Measurements from ENCODE around the gene LHPP.
A peak's percentile ranks its signal among the peaks of the same experiment; 100 is the strongest.

LHPP gene

GRCh38 chr10:124616040-124616835 is 154.6 kb downstream of the LHPP start:
- DNase-seq (ENCODE audit: low read depth): no peak
- TF ChIP-seq CTCF (conservative IDR thresholded peaks at IDR 0.05; ENCODE audit: low read depth, low read length): no peak
- H3K4me3 ChIP-seq (ENCODE audit: low read depth, low read length): no peak overlapping the region

- DNase-seq (ENCODE audit: low read depth): no peak
- H3K4me3 ChIP-seq (ENCODE audit: low read depth, low read length): no peak overlapping the region
- TF ChIP-seq CTCF (conservative IDR thresholded peaks at IDR 0.05; ENCODE audit: low read depth, low read length): no peak
Measured at GRCh38 chr10:124616836-124617130, 155.2 kb downstream of the LHPP start.

GRCh38 chr10:124618470-124619073 is 156.9 kb downstream of the LHPP start:
- no peak for TF ChIP-seq CTCF (conservative IDR thresholded peaks at IDR 0.05; ENCODE audit: low read depth, low read length)
- no peak for DNase-seq (ENCODE audit: low read depth)
- H3K4me3 ChIP-seq (ENCODE audit: low read depth, low read length): no peak overlapping the region

GRCh38 chr10:124619195-124619594 is 157.6 kb downstream of the LHPP start:
- peak; percentile 31 for DNase-seq (ENCODE audit: low read depth)
- no peak overlapping the region for H3K4me3 ChIP-seq (ENCODE audit: low read depth, low read length)
- TF ChIP-seq CTCF (conservative IDR thresholded peaks at IDR 0.05; ENCODE audit: low read depth, low read length): no peak

GRCh38 chr10:124619802-124620490 is 158.3 kb downstream of the LHPP start:
- TF ChIP-seq CTCF (conservative IDR thresholded peaks at IDR 0.05; ENCODE audit: low read depth, low read length): no peak
- H3K4me3 ChIP-seq (ENCODE audit: low read depth, low read length): no peak overlapping the region
- DNase-seq (ENCODE audit: low read depth): no peak

- no peak for TF ChIP-seq CTCF (conservative IDR thresholded peaks at IDR 0.05; ENCODE audit: low read depth, low read length)
- H3K4me3 ChIP-seq (ENCODE audit: low read depth, low read length): no peak overlapping the region
- no peak for DNase-seq (ENCODE audit: low read depth)
Measured at GRCh38 chr10:124621637-124622036, 160.0 kb downstream of the LHPP start.
